NCI-H2029 (cell line): ENCODE data around the gene KRTAP5-10.
"Not testable (repeated sequence)": the region's sequence is repeated elsewhere in the genome, so short reads cannot be mapped to it uniquely, and the experiment has no call there.

Experiments
- DNase-seq: peaks from one replicate; lab custom pipeline; 2025; lab: John Stamatoyannopoulos, UW

The KRTAP5-10 gene

GRCh38 chr11:71542879-71543777, 22.2 kb upstream of the KRTAP5-10 start:
- no peak for DNase-seq

GRCh38 chr11:71543866-71544265, 21.5 kb upstream of the KRTAP5-10 start:
- no peak for DNase-seq

- no peak for DNase-seq
Observed at GRCh38 chr11:71544525-71545214, 20.7 kb upstream of the KRTAP5-10 start.

- no peak for DNase-seq
Observed at GRCh38 chr11:71545405-71545966, 19.9 kb upstream of the KRTAP5-10 start.

GRCh38 chr11:71548120-71548519, 17.2 kb upstream of the KRTAP5-10 start, which contains the start of gene KRTAP5-9:
KRTAP5-9 (plus strand) TSS chr11:71548420; CDS start chr11:71548658, 238 bp downstream.
- no peak for DNase-seq

GRCh38 chr11:71548716-71549151, 16.6 kb upstream of the KRTAP5-10 start:
- DNase-seq, result no peak

GRCh38 chr11:71551711-71552110, 13.7 kb upstream of the KRTAP5-10 start:
- DNase-seq, result no peak

GRCh38 chr11:71554996-71555395, 10.4 kb upstream of the KRTAP5-10 start:
- no peak for DNase-seq

- no peak for DNase-seq
Observed at GRCh38 chr11:71555508-71555907, 9.9 kb upstream of the KRTAP5-10 start.

GRCh38 chr11:71556018-71556417, 9.3 kb upstream of the KRTAP5-10 start:
- DNase-seq, result no peak

- no peak for DNase-seq
Observed at GRCh38 chr11:71557257-71557656, 8.1 kb upstream of the KRTAP5-10 start.

- DNase-seq, result no peak
Observed at GRCh38 chr11:71558996-71559395, 6.4 kb upstream of the KRTAP5-10 start.

- no peak for DNase-seq
Observed at GRCh38 chr11:71562120-71562519, 3.2 kb upstream of the KRTAP5-10 start.

- no peak for DNase-seq
Observed at GRCh38 chr11:71563406-71563805, 2.0 kb upstream of the KRTAP5-10 start.

GRCh38 chr11:71564430-71564829, 933 bp upstream of the KRTAP5-10 start:
- no peak for DNase-seq

- DNase-seq, result no peak
Observed at GRCh38 chr11:71566081-71566620, 788 bp downstream of the KRTAP5-10 start.

GRCh38 chr11:71566626-71567599, 1.6 kb downstream of the KRTAP5-10 start:
- not testable (repeated sequence) for DNase-seq

GRCh38 chr11:71567633-71568032, 2.3 kb downstream of the KRTAP5-10 start:
- not testable (repeated sequence) for DNase-seq

GRCh38 chr11:71568704-71569349, 3.5 kb downstream of the KRTAP5-10 start:
- DNase-seq, result no peak

GRCh38 chr11:71571101-71571850, 5.9 kb downstream of the KRTAP5-10 start:
- not testable (repeated sequence) for DNase-seq
